Sigmoid colon (tissue), 3 donors: ENCODE data around the gene PPP1R16B.

Experiments used
- CTCF ChIP-seq, 4 experiments: fragments of 450-650 bp in 3 of 4; fragments of 200-600 bp in 1 of 4; IDR thresholded peaks; one replicate each; pipeline ENCODE4 v1.5.1; 2016 to 2019; ENCODE audit warnings: antibody characterized with exemption in 4 of 4, mild to moderate bottlenecking in 3 of 4, moderate library complexity in 2 of 4
- POLR2A ChIP-seq, 2 donors: fragments of 450-650 bp; IDR thresholded peaks; one replicate each; pipeline ENCODE4 v1.6.1; 2016; ENCODE audit warnings: antibody characterized with exemption in 2 of 2, mild to moderate bottlenecking in 2 of 2, moderate library complexity in 2 of 2

DNA sequence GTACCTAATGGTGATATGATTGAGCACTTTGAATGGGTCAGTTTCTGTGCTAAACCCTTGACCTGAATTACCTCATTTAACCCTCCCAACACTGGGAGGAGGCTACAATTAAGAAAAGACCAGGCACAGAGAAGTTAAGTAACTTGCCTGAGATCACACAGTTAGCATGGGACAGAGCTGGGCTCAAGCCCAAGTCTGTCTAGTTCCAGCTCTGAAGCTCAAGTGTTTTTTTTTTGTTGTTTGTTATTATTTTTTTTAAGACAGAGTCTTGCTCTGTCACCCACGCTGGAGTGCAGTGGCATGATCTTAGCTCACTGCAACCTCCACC lies 124.7 kb downstream of the PPP1R16B start:
- TF ChIP-seq POLR2A (IDR thresholded peaks at IDR 0.05): no peak
- TF ChIP-seq CTCF (IDR thresholded peaks at IDR 0.05): no peak
